GM18951 (cell line): ENCODE data around the gene SLC2A4RG.

Experiments
- POLR2A ChIP-seq: IDR thresholded peaks from 4 replicates; pipeline ENCODE4 v1.6.1; 2011; ENCODE audit warnings: mild to moderate bottlenecking; ENCODE audit not compliant: insufficient read length, insufficient read depth; ENCODE audit errors: extremely low read depth
- in situ Hi-C: fragments of 300-500 bp; cut with MboI; formaldehyde crosslinking; loops from one replicate; pipeline ENCODE4 v1.12.0; 2022; ENCODE audit warnings: low sequenced_read_pairs, mixed read lengths, inconsistent platforms; ENCODE audit not compliant: unreplicated experiment

Gene SLC2A4RG

DNA sequence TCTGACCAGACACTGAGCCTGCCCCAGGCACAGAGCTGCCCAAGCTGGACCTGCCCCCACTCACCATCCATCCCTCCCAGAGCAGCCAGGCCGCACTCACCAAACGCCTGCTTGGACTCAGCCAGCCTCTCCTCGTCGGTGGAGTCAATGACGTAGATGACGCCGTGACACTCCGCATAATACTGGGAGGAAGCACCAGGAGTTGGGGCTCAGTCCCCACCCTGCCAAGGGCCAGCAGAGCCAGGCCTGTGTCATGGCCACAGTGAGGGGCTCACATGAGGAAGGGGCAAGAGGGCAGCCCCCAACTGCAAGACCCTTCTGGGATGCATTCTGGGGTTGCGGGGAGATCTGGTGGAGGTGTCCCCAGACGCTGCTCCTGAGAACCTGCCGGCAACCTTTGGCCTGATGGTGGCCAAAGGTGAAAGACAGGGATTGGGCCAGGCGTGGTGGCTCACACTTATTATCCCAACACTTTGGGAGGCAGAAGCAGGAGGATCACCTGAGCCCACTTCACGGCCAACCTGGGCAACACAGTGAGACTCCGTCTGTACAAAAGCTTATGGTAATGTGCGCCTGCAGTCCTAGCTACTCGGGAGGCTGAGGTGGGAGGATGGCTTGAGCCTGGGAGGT lies 37.4 kb upstream of the SLC2A4RG start:
- no peak for TF ChIP-seq POLR2A
- in situ Hi-C loops = no loop called here

GRCh38 chr20:63702751-63703470 lies 36.7 kb upstream of the SLC2A4RG start:
- in situ Hi-C loops = no loop called here
- peak; percentile 7 for TF ChIP-seq POLR2A

DNA sequence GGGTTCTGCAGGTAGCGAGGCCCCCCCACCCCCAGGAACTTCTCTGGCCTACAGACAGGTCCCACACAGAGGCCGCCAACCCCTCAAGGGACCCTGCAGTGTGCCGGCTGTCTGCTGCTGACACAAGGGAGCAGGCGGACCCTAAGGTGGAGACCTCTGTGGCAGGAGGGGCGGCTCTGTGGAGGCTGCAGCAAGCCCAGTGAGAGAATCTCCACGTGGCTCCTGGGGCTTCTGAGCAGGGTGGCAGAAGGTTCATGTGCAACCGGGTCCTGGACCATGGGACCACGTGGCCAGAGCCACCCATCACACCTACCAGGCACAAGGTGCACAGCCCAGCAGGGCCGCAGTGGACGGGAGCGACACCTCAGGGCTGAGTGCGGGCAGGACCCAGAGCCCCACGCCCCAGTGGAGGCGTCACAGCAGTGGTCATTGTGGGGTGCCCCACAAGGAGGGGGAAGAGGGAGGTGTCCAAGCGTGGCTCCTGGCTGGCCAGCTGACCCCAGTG lies 36.1 kb upstream of the SLC2A4RG start:
- TF ChIP-seq POLR2A = no peak
- in situ Hi-C loops = no loop called here

- in situ Hi-C loops = no loop called here
- TF ChIP-seq POLR2A = no peak
Observed at GRCh38 chr20:63703976-63704748, 35.4 kb upstream of the SLC2A4RG start.

DNA sequence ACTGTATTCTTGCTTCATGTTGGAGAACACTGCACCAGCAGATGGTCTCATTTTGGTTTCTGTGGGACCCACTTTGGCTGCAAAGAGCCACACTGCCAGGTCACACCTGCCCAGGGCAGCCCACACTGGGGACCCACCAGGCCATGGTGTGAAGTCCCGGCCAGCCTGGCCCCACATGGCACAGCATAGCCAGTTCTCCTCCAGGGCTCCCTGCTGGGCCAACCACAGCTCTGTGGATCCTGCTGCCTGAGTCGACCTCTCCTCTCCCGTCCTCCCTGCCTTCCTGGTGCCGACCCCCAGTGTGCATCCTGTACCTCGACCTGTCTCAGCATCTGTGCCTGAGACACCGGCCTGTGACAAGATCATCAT lies 34.8 kb upstream of the SLC2A4RG start:
- in situ Hi-C loops = no loop called here
- TF ChIP-seq POLR2A = no peak

DNA sequence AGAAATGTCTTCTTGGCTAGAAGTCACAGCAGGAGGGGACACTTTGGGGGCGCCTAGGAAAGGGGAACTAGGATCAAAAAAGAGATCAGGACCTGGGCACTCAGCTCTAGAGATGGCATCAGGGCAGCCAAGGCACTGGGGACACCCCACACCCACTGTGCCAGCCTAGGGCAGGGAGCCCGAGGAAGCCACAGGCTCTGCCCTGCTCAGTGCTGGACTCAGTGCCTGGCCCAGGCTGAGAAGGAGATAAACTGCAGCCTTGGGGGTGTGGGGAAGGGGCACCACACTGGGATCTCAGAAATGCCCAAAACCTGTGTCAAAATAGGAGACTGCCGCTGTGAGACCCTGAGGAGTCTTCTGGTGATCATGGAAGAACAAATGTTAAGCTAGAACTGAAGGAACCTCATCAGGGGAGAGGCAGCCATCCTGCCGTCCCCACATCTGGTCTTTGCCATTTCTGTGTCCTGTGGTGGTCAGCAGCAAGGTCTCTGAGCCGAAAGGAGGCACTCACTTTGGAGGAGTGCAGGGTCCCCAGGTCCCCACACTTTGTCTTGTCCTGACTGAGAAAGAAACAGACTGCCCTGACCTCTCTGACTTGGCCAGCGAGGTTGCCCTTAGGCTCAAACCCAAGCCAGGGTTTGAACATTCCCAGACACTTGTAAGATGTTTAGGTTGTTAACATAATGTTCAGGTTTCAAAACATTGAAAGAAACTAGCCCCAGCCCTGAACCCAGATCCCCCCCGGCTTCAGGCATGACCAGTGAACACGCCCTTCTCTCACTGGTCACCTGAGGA lies 34.1 kb upstream of the SLC2A4RG start:
- in situ Hi-C loops = no loop called here
- TF ChIP-seq POLR2A = no peak

DNA sequence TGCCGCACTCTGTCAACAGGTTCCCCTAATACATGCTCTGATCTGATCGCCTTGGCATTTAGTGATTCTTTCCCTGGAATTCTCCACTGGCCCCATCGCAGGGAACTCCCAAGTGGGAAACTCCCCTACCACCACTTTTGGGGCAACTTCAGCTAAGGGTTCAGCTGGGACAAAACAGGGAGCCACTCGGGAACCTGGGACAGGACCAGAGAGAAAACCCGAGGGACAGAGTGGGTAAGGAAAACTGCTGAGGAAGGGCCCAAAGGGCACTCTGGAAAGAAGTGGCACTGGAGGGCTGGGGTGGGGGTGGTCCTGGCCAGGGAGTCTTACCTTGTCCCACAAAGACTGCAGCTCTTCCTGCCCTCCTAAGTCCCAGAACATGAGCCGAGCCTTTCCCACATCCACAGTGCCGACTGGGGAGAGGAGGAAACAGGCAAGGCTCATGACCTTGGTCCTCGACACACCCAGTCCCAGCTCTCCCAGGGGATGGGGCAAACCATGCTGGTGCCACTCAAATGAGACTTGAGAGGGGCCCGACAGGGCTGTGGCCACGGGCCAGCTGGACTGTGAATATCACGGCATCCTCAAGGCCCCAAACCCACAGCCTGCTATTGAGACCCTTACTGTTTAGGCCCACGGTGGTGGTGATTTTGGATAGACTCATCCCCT lies 33.4 kb upstream of the SLC2A4RG start:
- in situ Hi-C loops = no loop called here
- TF ChIP-seq POLR2A = no peak

- TF ChIP-seq POLR2A = no peak
- in situ Hi-C loops = no loop called here
Observed at GRCh38 chr20:63706852-63707557, 32.6 kb upstream of the SLC2A4RG start.

DNA sequence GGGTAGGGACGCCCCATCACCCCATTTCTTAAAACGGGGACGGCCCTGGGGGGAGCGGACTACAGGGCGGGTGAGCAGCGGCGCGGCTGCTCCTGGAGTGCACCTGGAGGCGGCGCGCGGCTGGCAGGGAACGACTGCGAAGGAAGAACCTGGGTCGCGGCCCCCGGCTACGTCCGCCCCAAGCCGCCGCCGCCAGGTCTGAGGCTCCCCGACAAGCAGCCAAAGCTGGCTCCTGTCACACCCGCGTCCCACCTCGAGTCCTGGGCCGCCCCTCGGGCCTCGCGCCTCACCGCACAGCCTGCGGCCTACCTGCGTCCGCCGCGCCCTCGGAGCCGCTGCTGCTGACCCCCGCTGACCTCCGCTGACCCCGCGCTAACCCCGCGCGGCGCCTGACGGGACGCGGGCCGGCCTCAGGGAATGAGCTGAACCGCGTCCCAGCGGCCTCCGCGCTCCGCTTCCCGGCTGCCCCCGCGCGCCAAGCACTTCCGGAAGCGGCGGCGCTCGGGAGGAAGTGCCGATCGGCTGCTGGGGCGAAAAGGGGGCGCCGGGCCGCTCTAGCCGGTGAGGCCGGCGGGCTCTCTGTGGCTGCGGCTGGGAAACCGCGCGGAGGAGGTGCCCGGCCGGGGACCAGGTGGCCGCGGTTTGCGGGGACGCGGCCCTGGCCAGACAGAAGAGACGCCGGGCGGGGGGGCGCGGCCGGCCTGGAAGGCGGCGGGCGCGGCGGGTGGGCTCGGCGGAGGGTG lies 31.8 kb upstream of the SLC2A4RG start, which contains the start of the genes ARFRP1 and ZGPAT:
TSS of gene ARFRP1 (minus strand) at position 419 of the 743 bp plus-strand sequence. CDS start 885 bp downstream, outside the sequence.
TSS of gene ZGPAT (plus strand) at position 482 of the 743 bp plus-strand sequence. CDS start 542 bp downstream, outside the sequence.
- in situ Hi-C loops = no loop called here
- TF ChIP-seq POLR2A = peak; percentile 72

GRCh38 chr20:63708301-63709148 lies 31.1 kb upstream of the SLC2A4RG start:
- no peak for TF ChIP-seq POLR2A
- in situ Hi-C loops = no loop called here

- TF ChIP-seq POLR2A = no peak
- in situ Hi-C loops = no loop called here
Observed at GRCh38 chr20:63709149-63709527, 30.4 kb upstream of the SLC2A4RG start.
